ENCODE measurements around the gene RHPN2. TPM values are rescaled to one million over a fixed set of nuclear protein-coding genes. Genes with fewer than 3 reads are reported as not detected.
"Not testable (repeated sequence)": the region's sequence is repeated elsewhere in the genome, so short reads cannot be mapped to it uniquely, and the experiment has no call there.

RHPN2 gene
- total RNA-seq, 1 donor from 2014 or later = 0.67 TPM

GRCh38 chr19:32995966-32996365, 68.7 kb downstream of the RHPN2 start:
- DNase-seq (ENCODE audit: low spot score); intact Hi-C loops (cut with DNase I): not testable (repeated sequence)

- intact Hi-C loops (cut with DNase I) = no loop called here
Measured at GRCh38 chr19:32988724-32989123, 76.0 kb downstream of the RHPN2 start.

GRCh38 chr19:32988254-32988653, 76.4 kb downstream of the RHPN2 start:
- DNase-seq (ENCODE audit: low spot score); intact Hi-C loops (cut with DNase I): not testable (repeated sequence)

More at GRCh38 chr19:32988724-32989123, 76.0 kb downstream of the RHPN2 start:
- no peak for DNase-seq (ENCODE audit: low spot score)

- intact Hi-C loops (cut with DNase I); DNase-seq (ENCODE audit: low spot score): not testable (repeated sequence)
Measured at GRCh38 chr19:32982488-32982887, 82.2 kb downstream of the RHPN2 start.

- not testable (repeated sequence) for DNase-seq (ENCODE audit: low spot score)
- intact Hi-C loops (cut with DNase I) = loop anchor here (10.0 kb wide), 3 partner anchors 105 to 195 kb away; partner anchors contain the start of gene GPATCH1
Measured at GRCh38 chr19:32979807-32980206, 84.9 kb downstream of the RHPN2 start.

GRCh38 chr19:32977813-32978212, 86.9 kb downstream of the RHPN2 start:
- intact Hi-C loops (cut with DNase I) = loop anchor here (10.0 kb wide), 3 partner anchors 107 to 197 kb away; partner anchors contain the start of gene GPATCH1
- not testable (repeated sequence) for DNase-seq (ENCODE audit: low spot score)

- DNase-seq (ENCODE audit: low spot score) = no peak
- intact Hi-C loops (cut with DNase I) = loop anchor here (10.0 kb wide), 3 partner anchors 108 to 198 kb away; partner anchors contain the start of gene GPATCH1
Measured at GRCh38 chr19:32977280-32977679, 87.4 kb downstream of the RHPN2 start.

GRCh38 chr19:32976223-32976805, 88.4 kb downstream of the RHPN2 start:
- intact Hi-C loops (cut with DNase I) = loop anchor here (10.0 kb wide), 3 partner anchors 108 to 198 kb away; partner anchors contain the start of gene GPATCH1
- DNase-seq (ENCODE audit: low spot score) = no peak

- intact Hi-C loops (cut with DNase I) = loop anchor here (10.0 kb wide), 3 partner anchors 113 to 203 kb away; partner anchors contain the start of gene GPATCH1
- peak; percentile 99 for DNase-seq (ENCODE audit: low spot score)
Measured at GRCh38 chr19:32971715-32972540, 92.8 kb downstream of the RHPN2 start, which contains the start of the genes CEP89 and FAAP24. CEP89 (minus strand) TSS chr19:32971958; CDS start chr19:32971874, 84 bp downstream. FAAP24 (plus strand) TSS chr19:32972242; CDS start chr19:32973197, 955 bp downstream.

GRCh38 chr19:32971012-32971595, 93.6 kb downstream of the RHPN2 start:
- DNase-seq (ENCODE audit: low spot score) = no peak
- intact Hi-C loops (cut with DNase I) = loop anchor here (10.0 kb wide), 3 partner anchors 114 to 204 kb away; partner anchors contain the start of gene GPATCH1

GRCh38 chr19:32969549-32969948, 95.1 kb downstream of the RHPN2 start:
- intact Hi-C loops (cut with DNase I) = no loop called here
- DNase-seq (ENCODE audit: low spot score) = no peak

GRCh38 chr19:32966750-32967149, 97.9 kb downstream of the RHPN2 start:
- no peak for DNase-seq (ENCODE audit: low spot score)
- intact Hi-C loops (cut with DNase I) = no loop called here

GRCh38 chr19:32945260-32945659, 119.4 kb downstream of the RHPN2 start:
- intact Hi-C loops (cut with DNase I) = no loop called here
- DNase-seq (ENCODE audit: low spot score) = no peak

GRCh38 chr19:32941273-32941672, 123.4 kb downstream of the RHPN2 start:
- intact Hi-C loops (cut with DNase I); DNase-seq (ENCODE audit: low spot score): not testable (repeated sequence)

- intact Hi-C loops (cut with DNase I) = no loop called here
- DNase-seq (ENCODE audit: low spot score) = no peak
Measured at GRCh38 chr19:32936065-32936464, 128.6 kb downstream of the RHPN2 start.

GRCh38 chr19:32935629-32936028, 129.1 kb downstream of the RHPN2 start:
- no peak for DNase-seq (ENCODE audit: low spot score)
- intact Hi-C loops (cut with DNase I) = no loop called here

GRCh38 chr19:32933571-32933970, 131.1 kb downstream of the RHPN2 start:
- DNase-seq (ENCODE audit: low spot score) = no peak
- intact Hi-C loops (cut with DNase I) = no loop called here

GRCh38 chr19:32930567-32930966, 134.1 kb downstream of the RHPN2 start:
- DNase-seq (ENCODE audit: low spot score) = no peak
- intact Hi-C loops (cut with DNase I) = no loop called here

- DNase-seq (ENCODE audit: low spot score) = no peak
- intact Hi-C loops (cut with DNase I) = no loop called here
Measured at GRCh38 chr19:32928806-32929205, 135.9 kb downstream of the RHPN2 start.
